ENCODE data around the gene C14orf93.

Gene C14orf93

DNA sequence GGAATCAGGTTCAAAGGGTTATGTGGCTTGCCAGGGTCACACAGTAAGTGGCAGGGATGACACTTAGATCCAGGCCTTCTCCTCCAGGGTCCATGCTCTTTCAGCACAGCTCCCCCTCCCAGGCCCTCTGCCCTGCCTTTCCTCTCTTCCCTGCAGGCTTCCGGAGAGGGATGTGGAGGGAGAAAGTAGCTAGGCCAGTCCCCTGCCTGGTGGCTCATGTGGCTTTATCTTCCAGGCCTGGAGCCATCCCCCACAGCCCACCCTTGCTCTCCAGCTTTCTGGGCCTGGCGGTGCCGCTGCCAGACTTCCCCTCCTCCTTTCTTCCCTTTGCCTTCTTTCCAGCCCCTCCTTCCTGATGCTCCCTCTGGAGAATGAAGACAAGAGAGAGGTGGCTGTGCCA, 33.8 kb upstream of the C14orf93 start:
- TF ChIP-seq, protein P1, sequence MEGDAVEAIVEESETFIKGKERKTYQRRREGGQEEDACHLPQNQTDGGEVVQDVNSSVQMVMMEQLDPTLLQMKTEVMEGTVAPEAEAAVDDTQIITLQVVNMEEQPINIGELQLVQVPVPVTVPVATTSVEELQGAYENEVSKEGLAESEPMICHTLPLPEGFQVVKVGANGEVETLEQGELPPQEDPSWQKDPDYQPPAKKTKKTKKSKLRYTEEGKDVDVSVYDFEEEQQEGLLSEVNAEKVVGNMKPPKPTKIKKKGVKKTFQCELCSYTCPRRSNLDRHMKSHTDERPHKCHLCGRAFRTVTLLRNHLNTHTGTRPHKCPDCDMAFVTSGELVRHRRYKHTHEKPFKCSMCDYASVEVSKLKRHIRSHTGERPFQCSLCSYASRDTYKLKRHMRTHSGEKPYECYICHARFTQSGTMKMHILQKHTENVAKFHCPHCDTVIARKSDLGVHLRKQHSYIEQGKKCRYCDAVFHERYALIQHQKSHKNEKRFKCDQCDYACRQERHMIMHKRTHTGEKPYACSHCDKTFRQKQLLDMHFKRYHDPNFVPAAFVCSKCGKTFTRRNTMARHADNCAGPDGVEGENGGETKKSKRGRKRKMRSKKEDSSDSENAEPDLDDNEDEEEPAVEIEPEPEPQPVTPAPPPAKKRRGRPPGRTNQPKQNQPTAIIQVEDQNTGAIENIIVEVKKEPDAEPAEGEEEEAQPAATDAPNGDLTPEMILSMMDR (IDR thresholded peaks at IDR 0.05; ENCODE audit: insufficient read depth, missing control alignments): no peak
- FAIRE-seq (no peak), DNase-seq (ENCODE audit: insufficient read length, low spot score) (no peak)

DNA sequence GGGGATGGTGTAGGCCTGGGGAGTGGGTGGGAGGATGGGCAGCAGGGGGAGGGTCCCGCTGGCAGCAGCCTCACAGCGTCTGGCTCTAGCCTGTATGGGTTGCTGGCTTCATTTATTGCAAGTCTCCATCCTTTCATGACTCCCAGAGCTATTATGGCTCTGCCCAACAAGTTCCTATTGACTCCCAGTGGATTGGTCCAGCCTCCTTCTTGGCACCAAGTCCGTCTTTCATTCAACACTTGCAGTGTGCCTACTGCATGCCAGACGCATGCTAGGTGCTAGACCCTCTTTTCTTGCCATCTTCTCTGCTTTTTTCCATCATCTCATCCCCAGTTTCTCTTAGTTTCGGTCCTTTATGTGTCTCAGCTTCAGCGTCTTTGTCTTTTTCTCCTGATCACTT, 33.2 kb upstream of the C14orf93 start:
- TF ChIP-seq, protein P1 (IDR thresholded peaks at IDR 0.05; ENCODE audit: insufficient read depth, missing control alignments): no peak
- FAIRE-seq (no peak), DNase-seq (ENCODE audit: insufficient read length, low spot score) (no peak)

DNA sequence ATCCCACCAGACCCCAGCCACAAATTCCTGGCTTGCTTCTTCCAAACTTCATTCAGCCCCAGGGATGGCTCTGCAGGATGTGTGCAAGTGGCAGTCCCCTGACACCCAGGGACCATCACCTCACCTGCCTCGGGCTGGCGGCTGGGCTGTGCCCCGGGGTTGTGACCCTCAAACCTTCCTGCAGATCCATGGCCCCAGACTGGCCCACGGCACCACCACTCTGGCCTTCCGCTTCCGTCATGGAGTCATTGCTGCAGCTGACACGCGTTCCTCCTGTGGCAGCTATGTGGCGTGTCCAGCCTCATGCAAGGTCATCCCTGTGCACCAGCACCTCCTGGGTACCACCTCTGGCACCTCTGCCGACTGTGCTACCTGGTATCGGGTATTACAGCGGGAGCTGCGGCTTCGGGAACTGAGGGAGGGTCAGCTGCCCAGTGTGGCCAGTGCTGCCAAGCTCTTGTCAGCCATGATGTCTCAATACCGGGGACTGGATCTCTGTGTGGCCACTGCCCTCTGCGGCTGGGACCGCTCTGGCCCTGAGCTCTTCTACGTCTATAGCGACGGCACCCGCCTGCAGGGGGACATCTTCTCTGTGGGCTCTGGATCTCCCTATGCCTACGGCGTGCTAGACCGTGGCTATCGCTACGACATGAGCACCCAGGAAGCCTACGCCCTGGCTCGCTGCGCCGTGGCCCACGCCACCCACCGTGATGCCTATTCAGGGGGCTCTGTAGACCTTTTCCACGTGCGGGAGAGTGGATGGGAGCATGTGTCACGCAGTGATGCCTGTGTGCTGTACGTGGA, 32.4 kb upstream of the C14orf93 start, which contains the start of gene PSMB11:
Gene PSMB11 (plus strand): TSS at position 51 of the 804 bp plus-strand sequence. CDS start 14 bp downstream, at position 65.
- DNase-seq (ENCODE audit: insufficient read length, low spot score) (no peak), FAIRE-seq (no peak)
- TF ChIP-seq, protein P1 (IDR thresholded peaks at IDR 0.05; ENCODE audit: insufficient read depth, missing control alignments): no peak

DNA sequence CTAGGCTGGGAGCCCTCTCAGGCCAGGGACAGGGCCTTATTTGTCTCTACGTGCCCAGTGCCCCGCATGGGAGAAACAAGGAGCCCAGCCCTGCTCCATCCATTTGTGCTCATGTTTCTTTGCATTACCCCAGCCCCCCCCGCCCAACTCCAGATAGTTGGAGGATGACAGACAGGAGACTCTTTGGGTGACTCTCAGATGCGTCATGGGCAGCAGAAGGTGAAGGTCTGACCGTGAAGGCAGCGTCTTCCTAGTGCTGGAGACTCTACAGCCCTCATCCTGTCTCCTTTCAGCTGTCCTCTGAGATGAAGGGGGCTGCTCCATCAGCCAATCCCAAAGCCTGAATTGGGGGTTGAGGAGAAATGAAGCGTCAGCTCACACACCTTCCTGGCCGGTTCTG, 31.8 kb upstream of the C14orf93 start:
- TF ChIP-seq, protein P1 (IDR thresholded peaks at IDR 0.05; ENCODE audit: insufficient read depth, missing control alignments): no peak
- no peak for DNase-seq (ENCODE audit: insufficient read length, low spot score)
- FAIRE-seq: no peak

DNA sequence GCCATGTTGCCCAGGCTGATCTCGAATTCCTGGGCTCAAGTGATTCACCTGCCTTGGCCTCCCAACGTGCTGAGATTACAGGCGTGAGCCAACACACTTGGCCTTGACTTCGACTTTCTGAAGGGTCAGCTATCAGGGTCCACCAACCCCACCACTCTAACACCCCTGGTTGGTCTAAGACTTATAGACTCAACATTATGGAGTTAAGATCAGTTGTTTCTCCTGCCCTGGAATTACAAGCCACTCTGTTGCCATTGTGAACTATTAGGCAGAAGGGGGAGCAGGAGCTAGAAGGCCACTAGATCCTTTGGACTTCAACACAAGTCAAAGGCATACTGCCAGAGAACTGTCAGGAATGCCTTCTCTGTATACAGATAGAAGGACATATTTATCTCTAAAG, 30.2 kb upstream of the C14orf93 start:
- TF ChIP-seq, protein P1 (IDR thresholded peaks at IDR 0.05; ENCODE audit: insufficient read depth, missing control alignments): no peak
- FAIRE-seq: no peak
- DNase-seq (ENCODE audit: insufficient read length, low spot score): no peak

DNA sequence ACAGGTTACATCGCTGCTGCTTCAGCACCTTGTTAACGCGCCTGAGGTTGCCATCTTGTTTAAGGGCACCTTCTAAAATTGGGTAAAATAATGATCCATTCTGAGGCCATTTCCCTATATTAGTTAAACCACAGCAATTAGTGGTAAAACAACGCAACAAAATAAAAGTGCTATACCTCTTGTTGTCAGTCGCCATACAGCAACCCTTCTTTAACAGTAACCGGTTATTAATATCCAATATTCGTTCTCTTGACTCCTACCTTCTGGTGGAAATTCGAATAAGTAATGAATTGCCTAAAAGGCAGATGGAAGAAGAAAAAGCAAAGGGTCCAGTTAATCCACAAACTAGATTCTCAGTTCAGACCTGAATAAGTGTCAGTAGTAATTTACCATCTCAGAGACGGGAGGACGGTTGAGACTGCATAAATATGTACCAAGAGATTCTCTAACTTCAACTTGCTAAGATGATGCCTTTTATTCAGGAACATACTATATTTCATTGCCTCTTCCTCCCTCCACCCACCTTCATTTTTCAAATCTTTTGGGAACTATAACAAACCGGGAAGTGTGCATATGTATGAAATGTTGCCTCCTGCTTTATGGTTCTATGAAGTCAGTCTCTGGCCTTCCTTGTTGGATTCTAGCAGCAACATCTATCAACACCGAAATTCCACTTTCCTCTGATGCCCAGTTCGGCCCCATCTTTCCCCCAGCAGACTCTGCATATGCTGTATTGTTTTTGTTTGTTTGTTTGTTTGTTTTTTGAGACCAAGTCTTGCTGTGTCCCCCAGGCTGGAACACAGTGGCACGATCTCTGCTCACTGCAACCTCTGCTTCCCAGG, 25.6 kb upstream of the C14orf93 start:
- TF ChIP-seq, protein P1 (IDR thresholded peaks at IDR 0.05; ENCODE audit: insufficient read depth, missing control alignments): no peak
- no peak for FAIRE-seq

More for the DNA sequence above, 25.6 kb upstream of the C14orf93 start:
- no peak for DNase-seq (ENCODE audit: insufficient read length, low spot score)

All from D721Med (cell line).